Stimulated activated CD4-positive, alpha-beta T cell treated with anti-CD3 and anti-CD28 coated beads, Interleukin-12 subunit alpha, Interleukin-12 subunit beta, amount 100 ng/mL, for 4 hours (primary cell): ENCODE data around the gene DGKD.
A peak's percentile ranks its signal among the peaks of the same experiment; 100 is the strongest.
"Not testable (repeated sequence)": the region's sequence is repeated elsewhere in the genome, so short reads cannot be mapped to it uniquely, and the experiment has no call there.

Experiments
- DNase-seq: peaks from one replicate; pipeline ENCODE4 v3.0.0-alpha.2; 2020

The DGKD gene

GRCh38 chr2:233353769-233354499 is at the start of gene DGKD:
DGKD (plus strand) TSS chr2:233354494; CDS start chr2:233354519, 25 bp downstream.
- peak; percentile 78 for DNase-seq

- no peak for DNase-seq
Measured at GRCh38 chr2:233307565-233307964, 46.7 kb upstream of the DGKD start, which contains the start of gene SAG. SAG (plus strand) TSS chr2:233307816; CDS start chr2:233309190, 1,374 bp downstream.

- DNase-seq = no peak
Measured at GRCh38 chr2:233311241-233311926, 42.9 kb upstream of the DGKD start.

GRCh38 chr2:233312874-233313273 is 41.4 kb upstream of the DGKD start:
- no peak for DNase-seq

- no peak for DNase-seq
Measured at GRCh38 chr2:233314180-233314925, 39.9 kb upstream of the DGKD start.

- no peak for DNase-seq
Measured at GRCh38 chr2:233317196-233317943, 36.9 kb upstream of the DGKD start.

- DNase-seq = no peak
Measured at GRCh38 chr2:233319256-233319655, 35.0 kb upstream of the DGKD start.

GRCh38 chr2:233320470-233320869 is 33.8 kb upstream of the DGKD start:
- no peak for DNase-seq

GRCh38 chr2:233321166-233321565 is 33.1 kb upstream of the DGKD start:
- DNase-seq = no peak

- DNase-seq = no peak
Measured at GRCh38 chr2:233323851-233324250, 30.4 kb upstream of the DGKD start.

GRCh38 chr2:233325256-233325655 is 29.0 kb upstream of the DGKD start:
- DNase-seq = no peak

GRCh38 chr2:233325814-233326213 is 28.5 kb upstream of the DGKD start:
- no peak for DNase-seq

- DNase-seq = no peak
Measured at GRCh38 chr2:233326500-233326899, 27.8 kb upstream of the DGKD start.

- DNase-seq = no peak
Measured at GRCh38 chr2:233328922-233329321, 25.4 kb upstream of the DGKD start.

- no peak for DNase-seq
Measured at GRCh38 chr2:233329489-233330135, 24.7 kb upstream of the DGKD start.

GRCh38 chr2:233331536-233331935 is 22.8 kb upstream of the DGKD start:
- DNase-seq = peak; percentile 42

- DNase-seq = no peak
Measured at GRCh38 chr2:233332125-233332524, 22.2 kb upstream of the DGKD start.

GRCh38 chr2:233334915-233335314 is 19.4 kb upstream of the DGKD start:
- no peak for DNase-seq

- not testable (repeated sequence) for DNase-seq
Measured at GRCh38 chr2:233336091-233336490, 18.2 kb upstream of the DGKD start.

- DNase-seq = no peak
Measured at GRCh38 chr2:233336541-233336940, 17.8 kb upstream of the DGKD start.

- DNase-seq = no peak
Measured at GRCh38 chr2:233338046-233338445, 16.2 kb upstream of the DGKD start.

- DNase-seq = no peak
Measured at GRCh38 chr2:233338812-233339368, 15.4 kb upstream of the DGKD start.
